HepG2 (cell line): ENCODE results near the gene CASTOR1. TPM values are rescaled to one million over a fixed set of nuclear protein-coding genes. Genes with fewer than 3 reads are reported as not detected.

Experiments used
- ATAC-seq: fragments of 200-7000 bp; cut with Tn5 transposase; 3 replicates; pipeline ENCODE4 v1.9.1; 2020; ENCODE audit warnings: mild to moderate bottlenecking, moderate library complexity
- BruUV-seq: library from RNA; stranded (reverse); fragments of 400-500 nt; replicated peaks from 2 replicates; lab custom pipeline; 2021; lab: Mats Ljungman, UMichigan
- CTCF ChIA-PET: fragments of 300-600 bp; formaldehyde crosslinking; extraction: SDS; loops from one replicate; lab custom pipeline; 2021; ENCODE audit warnings: low total read pairs, inconsistent platforms, low intra/inter-chr PET ratio; lab: Yijun Ruan, JAX
- POLR2A ChIA-PET: fragments of 350-600 bp; sonication (Branson Sonifier 250); formaldehyde crosslinking; loops from one replicate; lab custom pipeline; 2020; ENCODE audit warnings: antibody characterized with exemption, inconsistent platforms; lab: Yijun Ruan, JAX
- DNase-seq: peaks from one replicate; pipeline ENCODE4 v3.0.0-alpha.2; 2015; ENCODE audit warnings: low spot score
- FAIRE-seq: peaks from 3 replicates; lab custom pipeline; 2011; peaks lifted over from hg19 to GRCh38; lab: Jason Lieb, UNC
- H2AFZ ChIP-seq: one replicate; pipeline ENCODE4 v1.6.1; 2011; ENCODE audit warnings: low read length, inconsistent platforms
- H3K27ac ChIP-seq: fragments of 300-600 bp; 3 replicates; pipeline ENCODE4 v1.8.0; 2011; ENCODE audit warnings: mixed run types, mild to moderate bottlenecking, mixed read lengths, low read length, inconsistent platforms; ENCODE audit not compliant: insufficient read depth; ENCODE audit errors: extremely low read length
- H3K27me3 ChIP-seq, 2 experiments: fragments of 200-600 bp in 1 of 2; 2 replicates in 1 of 2; 3 replicates in 1 of 2; pipeline versions ENCODE4 v1.6.0 to v1.8.0; 2011; ENCODE audit warnings: low read length in 2 of 2, mild to moderate bottlenecking in 2 of 2, moderate library complexity in 2 of 2, inconsistent platforms in 1 of 2; ENCODE audit not compliant: insufficient read depth in 2 of 2, control insufficient read depth in 1 of 2
- H3K36me3 ChIP-seq, 2 experiments: fragments of 200-600 bp in 1 of 2; replicated peaks in 1 of 2; 2 replicates in 1 of 2; 3 replicates in 1 of 2; pipeline versions ENCODE4 v1.5.1 to v1.8.0; 2011; ENCODE audit warnings: low read length in 2 of 2, inconsistent platforms in 1 of 2; ENCODE audit not compliant: insufficient read depth in 2 of 2, control insufficient read depth in 1 of 2
- H3K4me1 ChIP-seq: 2 replicates; pipeline ENCODE4 v1.5.1; 2012; ENCODE audit warnings: low read length, inconsistent platforms; ENCODE audit not compliant: insufficient read depth
- H3K4me2 ChIP-seq: 2 replicates; pipeline ENCODE4 v1.6.0; 2011; ENCODE audit warnings: low read depth, low read length, inconsistent platforms
- H3K4me3 ChIP-seq, 3 experiments: fragments of 200-600 bp in 1 of 3; sonication (generic), shearing (Covaris generic) in 1 of 3; replicated peaks in 1 of 3; 2 replicates each; pipeline ENCODE4 v1.5.1; 2011 to 2016; ENCODE audit warnings: low read length in 3 of 3, inconsistent platforms in 2 of 3, low read depth in 2 of 3, mild to moderate bottlenecking in 2 of 3, control low read depth in 1 of 3, mixed read lengths in 1 of 3; ENCODE audit not compliant: insufficient read depth in 1 of 3
- H3K79me2 ChIP-seq: one replicate; pipeline ENCODE4 v1.6.1; 2011; ENCODE audit warnings: low read length, inconsistent platforms; ENCODE audit not compliant: insufficient read depth
- H3K9ac ChIP-seq: 2 replicates; pipeline ENCODE4 v1.6.0; 2011; ENCODE audit warnings: mild to moderate bottlenecking, low read depth, low read length, inconsistent platforms; ENCODE audit not compliant: insufficient read depth
- H3K9me3 ChIP-seq: 2 replicates; pipeline ENCODE4 v1.5.1; 2012; ENCODE audit warnings: mild to moderate bottlenecking, low read length
- H4K20me1 ChIP-seq: 2 replicates; pipeline ENCODE4 v1.6.0; 2011; ENCODE audit warnings: inconsistent platforms, mild to moderate bottlenecking, low read length, moderate library complexity; ENCODE audit not compliant: insufficient read depth
- CBX2 ChIP-seq, 2 experiments: fragments of 200-600 bp in 1 of 2; sonication (generic); formaldehyde crosslinking in 1 of 2; IDR thresholded peaks; 2 replicates each; pipeline versions ENCODE4 v1.7.0 to v1.8.1; 2018 to 2022; ENCODE audit warnings: low read depth in 2 of 2, low read length in 1 of 2, mild to moderate bottlenecking in 1 of 2, missing genetic modification reagents in 1 of 2
- CEBPG ChIP-seq: IDR thresholded peaks from 2 replicates; pipeline ENCODE4 v1.6.1; 2016
- TOPORS ChIP-seq: sonication (generic); formaldehyde crosslinking; IDR thresholded peaks from 2 replicates; pipeline ENCODE4 v1.8.0; 2023; ENCODE audit warnings: mild to moderate bottlenecking, missing genetic modification reagents
- ZNF253 ChIP-seq: sonication (generic); formaldehyde crosslinking; IDR thresholded peaks from 2 replicates; pipeline ENCODE4 v1.8.0; 2022; ENCODE audit warnings: mild to moderate bottlenecking, missing genetic modification reagents, borderline replicate concordance
- ZNF446 ChIP-seq: sonication (generic); formaldehyde crosslinking; IDR thresholded peaks from 2 replicates; pipeline ENCODE4 v1.5.0; 2020; ENCODE audit warnings: mild to moderate bottlenecking, missing genetic modification reagents
- ZNF615 ChIP-seq: sonication (generic); formaldehyde crosslinking; IDR thresholded peaks from 2 replicates; pipeline ENCODE4 v1.5.0; 2020; ENCODE audit warnings: mild to moderate bottlenecking, missing genetic modification reagents, borderline replicate concordance
- WGBS: methylation state at CpG from one replicate; pipeline ENCODE4 v1.1.6; 2017; ENCODE audit warnings: low lambda C conversion rate; 5-methylcytosine and 5-hydroxymethylcytosine counted together
- in situ Hi-C: cut with HindIII; loops from 2 replicates; pipeline ENCODE4 v1.10.0; 2017; ENCODE audit warnings: low pct_unique_long_range_greater_than_20kb; ENCODE audit not compliant: extremely low pct_ligation_motif_present
- intact Hi-C: fragments of 100-400 bp; cut with micrococcal nuclease; formaldehyde crosslinking; loops from one replicate; pipeline ENCODE4 v1.10.0; 2022; ENCODE audit not compliant: unreplicated experiment
- polyA plus RNA-seq, 8 experiments: library from polyadenylated mRNA; depleted of rRNA in 3 of 8; stranded (reverse) in 7 of 8; unstranded in 1 of 8; fragments of >200 nt; fragmentation: Illumina TruSeq in 4 of 8; extraction: Trizol in 4 of 8; gene quantifications; 2 replicates each; pipeline versions ENCODE4 v1.2.1 to v1.2.3, GENCODE V29; 2011 to 2016; ENCODE audit warnings: low read depth in 4 of 8, missing spikeins in 1 of 8, mixed read lengths in 1 of 8; ENCODE audit not compliant: insufficient read depth in 1 of 8
- total RNA-seq, 5 experiments: library from RNA; depleted of rRNA; stranded (reverse); fragments of >200 nt; fragmentation: Illumina TruSeq; extraction: Trizol; gene quantifications; 2 replicates each; pipeline ENCODE4 v1.2.3, GENCODE V29; 2016; ENCODE audit warnings: low read depth in 1 of 5
- TF ChIP-seq, protein P1 (sequence below): sonication (generic); formaldehyde crosslinking; IDR thresholded peaks from 2 replicates; pipeline ENCODE4 v1.4.0; 2020; ENCODE audit warnings: mild to moderate bottlenecking, missing genetic modification reagents
- TF ChIP-seq, protein P2 (sequence below): sonication (generic); formaldehyde crosslinking; IDR thresholded peaks from 2 replicates; pipeline ENCODE4 v1.9.0; 2021; ENCODE audit warnings: missing genetic modification reagents, mild to moderate bottlenecking, borderline replicate concordance
- TF ChIP-seq, protein P3 (sequence below): IDR thresholded peaks from 2 replicates; pipeline ENCODE4 v1.6.1; 2012; ENCODE audit warnings: inconsistent platforms
- TF ChIP-seq, protein P4 (sequence below): IDR thresholded peaks from 2 replicates; pipeline ENCODE4 v1.6.1; 2016

CASTOR1 gene
- total and polyA plus RNA-seq, 2 of the 13 experiments (the other 11 are each of a cell fraction or from before 2014, with no cell fraction given) = 2.6 to 4.4 TPM

DNA sequence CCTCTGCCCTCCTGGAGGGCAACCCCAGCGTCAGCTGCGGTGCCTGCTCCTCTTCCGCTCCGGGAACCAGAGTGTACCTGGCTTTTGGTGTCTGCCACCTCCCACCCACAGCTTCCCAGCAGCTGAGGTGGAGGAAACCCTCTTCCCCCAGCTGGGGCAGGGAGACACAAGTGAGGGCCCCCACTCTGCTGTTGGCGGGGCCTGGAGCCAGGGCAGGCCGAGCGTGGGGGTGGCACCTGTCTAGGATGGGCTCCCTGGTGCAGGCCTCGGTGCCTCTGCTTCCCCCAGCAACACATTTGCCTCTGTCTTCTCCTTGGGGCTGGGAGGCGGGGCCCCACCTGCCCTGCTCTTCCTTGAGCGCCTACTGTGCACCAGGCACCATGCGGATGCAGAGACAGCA lies 29.0 kb downstream of the CASTOR1 start:
- 60% methylated on average over 4 of the region's 11 CpGs for WGBS
- Histone ChIP-seq H3K36me3 (no peaks in the 10 kb centered on the region), H3K79me2 (no peaks in the 10 kb centered on the region), H3K4me1 (peaks cover 58% of the 10 kb centered on the region), H3K9me3 (no peaks in the 10 kb centered on the region), H3K27ac (no peak overlapping the region), H2AFZ (no peak overlapping the region), H3K4me2 (no peak overlapping the region), H3K4me3 (no peak overlapping the region), H4K20me1 (no peaks in the 10 kb centered on the region), H3K27me3 (peaks cover 12 to 47% of the 10 kb centered on the region in 2 experiments), H3K9ac (no peak overlapping the region)
- DNase-seq (no peak), FAIRE-seq (no peak), ATAC-seq (no peak)
- CTCF ChIA-PET = interaction anchor here (1.3 kb wide), 1 partner anchor 27 kb away, joined by 3 read pairs; no protein-coding TSS in a partner anchor
- intact Hi-C loops (no loop called here), in situ Hi-C loops (loop anchor here (5.0 to 10.0 kb wide), 2 partner anchors 127 to 225 kb away; partner anchors contain the start of gene RNF215)
- TF ChIP-seq, protein P1, sequence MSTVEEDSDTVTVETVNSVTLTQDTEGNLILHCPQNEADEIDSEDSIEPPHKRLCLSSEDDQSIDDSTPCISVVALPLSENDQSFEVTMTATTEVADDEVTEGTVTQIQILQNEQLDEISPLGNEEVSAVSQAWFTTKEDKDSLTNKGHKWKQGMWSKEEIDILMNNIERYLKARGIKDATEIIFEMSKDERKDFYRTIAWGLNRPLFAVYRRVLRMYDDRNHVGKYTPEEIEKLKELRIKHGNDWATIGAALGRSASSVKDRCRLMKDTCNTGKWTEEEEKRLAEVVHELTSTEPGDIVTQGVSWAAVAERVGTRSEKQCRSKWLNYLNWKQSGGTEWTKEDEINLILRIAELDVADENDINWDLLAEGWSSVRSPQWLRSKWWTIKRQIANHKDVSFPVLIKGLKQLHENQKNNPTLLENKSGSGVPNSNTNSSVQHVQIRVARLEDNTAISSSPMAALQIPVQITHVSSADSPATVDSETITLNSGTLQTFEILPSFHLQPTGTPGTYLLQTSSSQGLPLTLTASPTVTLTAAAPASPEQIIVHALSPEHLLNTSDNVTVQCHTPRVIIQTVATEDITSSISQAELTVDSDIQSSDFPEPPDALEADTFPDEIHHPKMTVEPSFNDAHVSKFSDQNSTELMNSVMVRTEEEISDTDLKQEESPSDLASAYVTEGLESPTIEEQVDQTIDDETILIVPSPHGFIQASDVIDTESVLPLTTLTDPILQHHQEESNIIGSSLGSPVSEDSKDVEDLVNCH (CRISPR knock-in tag) = no peak
- TF ChIP-seq, protein P2, sequence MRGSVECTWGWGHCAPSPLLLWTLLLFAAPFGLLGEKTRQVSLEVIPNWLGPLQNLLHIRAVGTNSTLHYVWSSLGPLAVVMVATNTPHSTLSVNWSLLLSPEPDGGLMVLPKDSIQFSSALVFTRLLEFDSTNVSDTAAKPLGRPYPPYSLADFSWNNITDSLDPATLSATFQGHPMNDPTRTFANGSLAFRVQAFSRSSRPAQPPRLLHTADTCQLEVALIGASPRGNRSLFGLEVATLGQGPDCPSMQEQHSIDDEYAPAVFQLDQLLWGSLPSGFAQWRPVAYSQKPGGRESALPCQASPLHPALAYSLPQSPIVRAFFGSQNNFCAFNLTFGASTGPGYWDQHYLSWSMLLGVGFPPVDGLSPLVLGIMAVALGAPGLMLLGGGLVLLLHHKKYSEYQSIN (CRISPR knock-in tag) = no peak
- TF ChIP-seq ZNF615 (no peak), CBX2 (IDR thresholded peaks at IDR 0.05; ENCODE audit: low read depth, low read length) (no peak), CBX2 (CRISPR knock-in tag; IDR thresholded peaks at IDR 0.05; ENCODE audit: low read depth) (no peak), TOPORS (CRISPR knock-in tag) (no peak), CEBPG (CRISPR knock-in tag) (no peak), ZNF446 (CRISPR knock-in tag) (no peak), ZNF253 (no peak)
- TF ChIP-seq, protein P3, sequence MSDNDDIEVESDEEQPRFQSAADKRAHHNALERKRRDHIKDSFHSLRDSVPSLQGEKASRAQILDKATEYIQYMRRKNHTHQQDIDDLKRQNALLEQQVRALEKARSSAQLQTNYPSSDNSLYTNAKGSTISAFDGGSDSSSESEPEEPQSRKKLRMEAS = no peak
- TF ChIP-seq, protein P4, sequence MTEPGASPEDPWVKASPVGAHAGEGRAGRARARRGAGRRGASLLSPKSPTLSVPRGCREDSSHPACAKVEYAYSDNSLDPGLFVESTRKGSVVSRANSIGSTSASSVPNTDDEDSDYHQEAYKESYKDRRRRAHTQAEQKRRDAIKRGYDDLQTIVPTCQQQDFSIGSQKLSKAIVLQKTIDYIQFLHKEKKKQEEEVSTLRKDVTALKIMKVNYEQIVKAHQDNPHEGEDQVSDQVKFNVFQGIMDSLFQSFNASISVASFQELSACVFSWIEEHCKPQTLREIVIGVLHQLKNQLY (CRISPR knock-in tag) = no peak
- POLR2A ChIA-PET = no interaction called here
- BruUV-seq = no TSS peak
